ENCODE measurements around the gene PIGV. TPM values are rescaled to one million over a fixed set of nuclear protein-coding genes. Genes with fewer than 3 reads are reported as not detected.

PIGV gene
- 13.8 and 15.5 TPM in 2 replicates for total RNA-seq

DNA sequence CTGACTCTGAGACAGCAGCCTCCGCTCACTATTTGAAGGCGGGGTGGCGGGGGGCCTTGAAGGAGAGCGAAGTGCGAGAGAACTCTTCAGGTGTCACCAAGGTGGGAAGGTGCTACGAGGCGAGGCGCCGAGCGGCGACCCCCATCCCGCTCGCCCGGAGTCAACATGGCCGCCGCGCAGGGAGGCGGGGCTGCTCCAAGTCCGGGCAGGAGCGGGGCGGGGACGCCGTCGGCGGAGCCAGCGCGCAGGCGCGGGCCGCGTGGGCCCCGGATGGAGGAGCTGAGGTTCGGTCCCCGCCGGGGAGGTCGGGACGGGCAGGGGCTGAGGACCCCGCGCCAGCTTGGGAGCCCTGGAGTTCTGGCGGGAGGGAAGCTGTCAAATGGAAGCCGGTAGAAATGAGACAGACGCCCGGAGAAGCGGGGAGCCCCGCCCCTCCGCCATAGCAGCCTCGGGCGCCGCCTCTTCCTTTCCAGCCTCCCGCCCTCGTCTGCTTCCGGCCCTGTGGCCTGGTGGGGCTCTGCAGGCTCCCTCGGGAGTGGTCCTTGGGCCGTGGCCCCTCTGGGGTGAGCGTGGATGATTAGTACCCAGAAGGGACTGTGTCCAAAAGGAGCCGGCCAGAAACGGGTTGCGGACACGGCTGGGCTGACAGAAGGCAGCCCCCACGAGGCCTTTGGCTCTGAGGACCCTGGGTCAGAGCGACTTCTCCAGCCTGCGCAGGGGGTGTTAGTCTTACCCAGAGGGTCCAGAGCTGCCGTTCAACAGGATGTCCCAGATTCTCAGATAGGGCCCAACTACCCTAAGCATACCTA is at the start of gene PIGV:
TSS of gene PIGV (plus strand) at position 245 of the 809 bp plus-strand sequence. CDS start 2,866 bp downstream, outside the sequence.

GRCh38 chr1:26826261-26827105 is 38.7 kb downstream of the PIGV start, which contains the start of gene ZDHHC18:
Gene ZDHHC18 (plus strand): TSS chr1:26826688. CDS start chr1:26826805, 117 bp downstream.

Other genes starting within 250 kb of the PIGV start
- 20.8 and 32.6 TPM in 2 replicates for gene ARID1A, start 91.9 kb upstream of the PIGV start, total RNA-seq
- gene ZDHHC18, start 38.7 kb downstream of the PIGV start, total RNA-seq: 4.1 and 10.5 TPM in 2 replicates
- gene SFN, start 75.2 kb downstream of the PIGV start, total RNA-seq: not detected in 2 replicates
- gene GPN2, start 102.3 kb downstream of the PIGV start, total RNA-seq: 8.9 and 9.5 TPM in 2 replicates
- 8.4 and 9.1 TPM in 2 replicates for gene GPATCH3, start 112.5 kb downstream of the PIGV start, total RNA-seq
- gene NR0B2, start 126.0 kb downstream of the PIGV start, total RNA-seq: 0.20 TPM in 1 of 2 replicates, not detected in the other
- gene NUDC, start 133.8 kb downstream of the PIGV start, total RNA-seq: 48.2 and 50.8 TPM in 2 replicates
- not detected in 2 replicates for gene KDF1, start 172.5 kb downstream of the PIGV start, total RNA-seq
- 97.8 and 113 TPM in 2 replicates for gene TRNP1, start 205.7 kb downstream of the PIGV start, total RNA-seq
- gene TENT5B, start 224.9 kb downstream of the PIGV start, total RNA-seq: 9.7 and 12.7 TPM in 2 replicates